Measurements from ENCODE around the gene KPNA6.

GRCh38 chr1:32142446-32143301 is 34.8 kb downstream of the KPNA6 start:
- TF ChIP-seq EZH2 (optimal IDR thresholded peaks at IDR 0.05; ENCODE audit: low read depth, low read length) (no peak), CTCF (IDR thresholded peaks at IDR 0.05; ENCODE audit: low read length) (no peak)
